ENCODE data around the gene DOCK4.

Gene DOCK4

DNA sequence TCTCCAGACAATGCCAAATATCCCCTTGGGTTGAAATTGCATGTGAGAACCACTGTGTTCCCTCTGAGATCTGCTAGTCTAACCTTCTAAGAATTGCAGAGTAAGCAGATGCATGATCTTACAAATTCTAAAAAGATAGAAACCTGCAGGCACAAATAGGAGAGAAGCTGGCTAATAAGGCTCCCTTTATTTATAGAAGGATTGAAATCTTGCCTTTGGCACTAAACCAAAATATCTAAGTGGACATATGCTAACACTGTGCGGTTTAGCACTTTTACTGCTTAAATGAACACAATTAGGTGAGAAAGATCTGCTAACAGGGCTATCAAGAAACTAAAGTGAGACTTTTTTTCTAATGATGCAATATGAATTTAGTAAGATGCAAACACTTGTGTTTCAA lies 225.5 kb downstream of the DOCK4 start:
- Histone ChIP-seq H3K9me3 (ENCODE audit: insufficient read depth, low read depth, low read length) (no peaks in the 10 kb centered on the region), H3K36me3 (ENCODE audit: control insufficient read depth in 1 of 2, insufficient read depth in 2 of 2, low read length in 2 of 2) (peaks cover 0 to 3% of the 10 kb centered on the region in 2 experiments), H3K4me1 (ENCODE audit: control insufficient read depth in 1 of 2, insufficient read depth in 2 of 2, low read length in 2 of 2) (no peaks in the 10 kb centered on the region), H3K4me2 (ENCODE audit: low read length) (no peak overlapping the region), H2AFZ (ENCODE audit: insufficient read depth, low read length, poor library complexity) (no peak overlapping the region), H3K27me3 (ENCODE audit: insufficient read depth, low read length) (no peaks in the 10 kb centered on the region), H3K79me1 (ENCODE audit: low read length) (no peaks in the 10 kb centered on the region), H2BK5ac (ENCODE audit: low read depth, low read length, poor library complexity) (no peak overlapping the region), H3K9ac (ENCODE audit: low read length) (no peak overlapping the region), H2BK12ac (ENCODE audit: low read length) (no peak overlapping the region), H4K8ac (ENCODE audit: low read depth, low read length) (no peak overlapping the region), H3K18ac (ENCODE audit: low read length) (no peak overlapping the region), H3K4ac (ENCODE audit: low read depth, low read length) (no peak overlapping the region), H3K23ac (ENCODE audit: low read length) (no peak overlapping the region), H3K14ac (ENCODE audit: low read length) (no peak overlapping the region), H3K4me3 (ENCODE audit: low read depth, low read length) (no peak overlapping the region), H4K91ac (ENCODE audit: low read depth, low read length) (no peak overlapping the region), H3K27ac (ENCODE audit: low read depth, low read length) (no peak overlapping the region), H2AK5ac (ENCODE audit: low read length) (no peak overlapping the region), H2BK120ac (ENCODE audit: insufficient read depth, low read length, poor library complexity) (no peak overlapping the region), H4K12ac (ENCODE audit: low read depth, low read length) (no peak overlapping the region), H3K79me2 (ENCODE audit: control insufficient read depth, insufficient read depth, low read length, poor library complexity) (no peaks in the 10 kb centered on the region)
- no peak for DNase-seq
- WGBS (ENCODE audit: extremely low coverage, insufficient coverage, insufficient read length) = no CpG with 5 or more reads among the region's 1 CpG

DNA sequence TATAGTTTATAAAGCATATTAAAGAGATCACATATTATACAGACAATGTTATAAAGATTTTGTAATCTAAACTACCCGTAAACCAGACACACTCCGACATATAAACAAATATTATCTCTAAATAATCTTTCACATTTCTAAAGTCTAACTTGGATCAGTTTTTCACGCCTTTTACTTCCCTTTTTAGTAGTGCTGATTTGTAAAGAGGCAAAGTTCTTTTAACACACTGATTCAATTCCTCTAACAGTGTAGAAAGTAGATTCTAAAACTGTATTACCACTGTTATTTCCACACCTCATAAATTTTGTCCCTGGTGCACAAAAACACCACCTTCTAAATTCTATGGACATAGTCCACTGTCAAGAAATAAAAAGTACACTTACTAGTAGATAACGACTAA lies 230.9 kb downstream of the DOCK4 start:
- Histone ChIP-seq H4K12ac (ENCODE audit: low read depth, low read length) (no peak overlapping the region), H2BK12ac (ENCODE audit: low read length) (no peak overlapping the region), H3K79me1 (ENCODE audit: low read length) (no peaks in the 10 kb centered on the region), H2BK120ac (ENCODE audit: insufficient read depth, low read length, poor library complexity) (no peak overlapping the region), H3K79me2 (ENCODE audit: control insufficient read depth, insufficient read depth, low read length, poor library complexity) (no peaks in the 10 kb centered on the region), H3K4me2 (ENCODE audit: low read length) (no peak overlapping the region), H3K9me3 (ENCODE audit: insufficient read depth, low read depth, low read length) (no peaks in the 10 kb centered on the region), H3K36me3 (ENCODE audit: control insufficient read depth in 1 of 2, insufficient read depth in 2 of 2, low read length in 2 of 2) (no peaks in the 10 kb centered on the region), H4K8ac (ENCODE audit: low read depth, low read length) (no peak overlapping the region), H3K27me3 (ENCODE audit: insufficient read depth, low read length) (no peaks in the 10 kb centered on the region), H3K4me3 (ENCODE audit: low read depth, low read length) (no peak overlapping the region), H3K9ac (ENCODE audit: low read length) (no peak overlapping the region), H3K18ac (ENCODE audit: low read length) (no peak overlapping the region), H2AK5ac (ENCODE audit: low read length) (no peak overlapping the region), H2AFZ (ENCODE audit: insufficient read depth, low read length, poor library complexity) (no peak overlapping the region), H4K91ac (ENCODE audit: low read depth, low read length) (no peak overlapping the region), H2BK5ac (ENCODE audit: low read depth, low read length, poor library complexity) (no peak overlapping the region), H3K23ac (ENCODE audit: low read length) (no peak overlapping the region), H3K14ac (ENCODE audit: low read length) (no peak overlapping the region), H3K4ac (ENCODE audit: low read depth, low read length) (no peak overlapping the region), H3K4me1 (ENCODE audit: control insufficient read depth in 1 of 2, insufficient read depth in 2 of 2, low read length in 2 of 2) (no peaks in the 10 kb centered on the region), H3K27ac (ENCODE audit: low read depth, low read length) (no peak overlapping the region)
- no peak for DNase-seq
- WGBS (ENCODE audit: extremely low coverage, insufficient coverage, insufficient read length) = no CpG with 5 or more reads among the region's 4 CpGs

DNA sequence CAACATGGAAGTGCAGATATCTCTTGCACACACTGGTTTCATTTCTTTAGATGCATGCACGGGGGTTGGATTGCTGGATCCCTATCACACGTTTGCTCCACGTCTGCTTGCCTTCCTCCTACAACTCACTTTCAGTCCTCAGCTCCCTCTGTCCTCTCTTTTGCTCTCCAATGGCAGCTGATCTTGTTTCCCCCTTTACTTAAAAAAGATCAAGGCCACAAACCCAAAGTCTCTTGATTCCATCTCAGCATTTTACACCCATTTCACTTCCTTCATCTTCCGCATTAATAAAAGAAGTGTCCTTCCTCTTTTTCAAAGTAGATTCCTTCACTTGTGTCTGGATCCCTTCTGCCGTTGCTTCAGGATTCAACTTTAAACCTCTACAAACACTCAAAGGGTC lies 245.2 kb downstream of the DOCK4 start:
- H3K23ac ChIP-seq (ENCODE audit: low read length) = no peak overlapping the region
- H4K91ac ChIP-seq (ENCODE audit: low read depth, low read length) = no peak overlapping the region
- no peak overlapping the region for H2BK12ac ChIP-seq (ENCODE audit: low read length)
- no peaks in the 10 kb centered on the region for H3K36me3 ChIP-seq (ENCODE audit: control insufficient read depth in 1 of 2, insufficient read depth in 2 of 2, low read length in 2 of 2)
- H3K4ac ChIP-seq (ENCODE audit: low read depth, low read length) = no peak overlapping the region
- 80% methylated on average over 1 of the region's 5 CpGs for WGBS (ENCODE audit: extremely low coverage, insufficient coverage, insufficient read length)
- no peaks in the 10 kb centered on the region for H3K79me1 ChIP-seq (ENCODE audit: low read length)
- H3K4me3 ChIP-seq (ENCODE audit: low read depth, low read length) = no peak overlapping the region
- H3K27me3 ChIP-seq (ENCODE audit: insufficient read depth, low read length) = no peaks in the 10 kb centered on the region
- H3K27ac ChIP-seq (ENCODE audit: low read depth, low read length) = no peak overlapping the region
- no peaks in the 10 kb centered on the region for H3K79me2 ChIP-seq (ENCODE audit: control insufficient read depth, insufficient read depth, low read length, poor library complexity)
- H2BK120ac ChIP-seq (ENCODE audit: insufficient read depth, low read length, poor library complexity) = no peak overlapping the region
- no peak overlapping the region for H4K12ac ChIP-seq (ENCODE audit: low read depth, low read length)
- no peaks in the 10 kb centered on the region for H3K4me1 ChIP-seq (ENCODE audit: control insufficient read depth in 1 of 2, insufficient read depth in 2 of 2, low read length in 2 of 2)
- no peak overlapping the region for H3K18ac ChIP-seq (ENCODE audit: low read length)
- H4K8ac ChIP-seq (ENCODE audit: low read depth, low read length) = no peak overlapping the region
- no peak overlapping the region for H2AK5ac ChIP-seq (ENCODE audit: low read length)
- no peaks in the 10 kb centered on the region for H3K9me3 ChIP-seq (ENCODE audit: insufficient read depth, low read depth, low read length)
- no peak overlapping the region for H2AFZ ChIP-seq (ENCODE audit: insufficient read depth, low read length, poor library complexity)
- no peak for DNase-seq
- no peak overlapping the region for H2BK5ac ChIP-seq (ENCODE audit: low read depth, low read length, poor library complexity)
- no peak overlapping the region for H3K4me2 ChIP-seq (ENCODE audit: low read length)
- H3K9ac ChIP-seq (ENCODE audit: low read length) = no peak overlapping the region
- no peak overlapping the region for H3K14ac ChIP-seq (ENCODE audit: low read length)

DNA sequence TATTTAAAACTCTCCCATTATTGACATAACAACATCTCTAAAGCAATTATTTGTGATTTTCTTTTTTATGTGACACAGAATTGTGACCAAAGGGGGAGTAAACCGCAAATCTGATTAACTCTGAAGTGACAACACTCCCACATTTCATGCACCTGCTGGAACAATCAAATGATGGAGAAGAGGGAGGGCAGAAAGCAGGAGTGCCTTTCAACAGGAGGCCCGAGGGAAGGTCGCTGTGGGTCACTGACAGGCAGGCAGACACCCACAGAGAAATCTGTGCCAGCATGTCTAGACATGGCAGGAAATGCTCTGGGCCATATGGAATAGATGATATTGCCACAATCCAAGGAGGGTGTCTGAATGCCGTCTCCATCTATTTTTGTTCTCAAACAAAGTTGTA lies 247.3 kb downstream of the DOCK4 start:
- no peak overlapping the region for H3K18ac ChIP-seq (ENCODE audit: low read length)
- H3K4me2 ChIP-seq (ENCODE audit: low read length) = no peak overlapping the region
- H4K12ac ChIP-seq (ENCODE audit: low read depth, low read length) = no peak overlapping the region
- H3K4me1 ChIP-seq (ENCODE audit: control insufficient read depth in 1 of 2, insufficient read depth in 2 of 2, low read length in 2 of 2) = peaks cover 0 to 4% of the 10 kb centered on the region in 2 experiments
- H3K4ac ChIP-seq (ENCODE audit: low read depth, low read length) = no peak overlapping the region
- DNase-seq = no peak
- no peak overlapping the region for H2BK5ac ChIP-seq (ENCODE audit: low read depth, low read length, poor library complexity)
- WGBS (ENCODE audit: extremely low coverage, insufficient coverage, insufficient read length) = no CpG with 5 or more reads among the region's 4 CpGs
- no peaks in the 10 kb centered on the region for H3K36me3 ChIP-seq (ENCODE audit: control insufficient read depth in 1 of 2, insufficient read depth in 2 of 2, low read length in 2 of 2)
- H3K27ac ChIP-seq (ENCODE audit: low read depth, low read length) = no peak overlapping the region
- no peak overlapping the region for H3K23ac ChIP-seq (ENCODE audit: low read length)
- H3K9ac ChIP-seq (ENCODE audit: low read length) = no peak overlapping the region
- H3K79me2 ChIP-seq (ENCODE audit: control insufficient read depth, insufficient read depth, low read length, poor library complexity) = no peaks in the 10 kb centered on the region
- H2AFZ ChIP-seq (ENCODE audit: insufficient read depth, low read length, poor library complexity) = no peak overlapping the region
- no peak overlapping the region for H2BK12ac ChIP-seq (ENCODE audit: low read length)
- no peaks in the 10 kb centered on the region for H3K27me3 ChIP-seq (ENCODE audit: insufficient read depth, low read length)
- H3K9me3 ChIP-seq (ENCODE audit: insufficient read depth, low read depth, low read length) = no peaks in the 10 kb centered on the region
- no peak overlapping the region for H4K8ac ChIP-seq (ENCODE audit: low read depth, low read length)
- H2BK120ac ChIP-seq (ENCODE audit: insufficient read depth, low read length, poor library complexity) = no peak overlapping the region
- no peak overlapping the region for H2AK5ac ChIP-seq (ENCODE audit: low read length)
- H3K14ac ChIP-seq (ENCODE audit: low read length) = no peak overlapping the region
- peaks cover 2% of the 10 kb centered on the region for H3K79me1 ChIP-seq (ENCODE audit: low read length)
- H3K4me3 ChIP-seq (ENCODE audit: low read depth, low read length) = no peak overlapping the region
- H4K91ac ChIP-seq (ENCODE audit: low read depth, low read length) = no peak overlapping the region

Measured in trophoblast cell (in vitro differentiated cells and primary cell).